Activated T-cell treated with anti-CD3 and anti-CD28 coated beads for 1 hour (primary cell): ENCODE results near the gene CXCL17.
A peak's percentile ranks its signal among the peaks of the same experiment; 100 is the strongest.

ENCODE experiments used
- DNase-seq: peaks from one replicate; pipeline ENCODE4 v3.0.0-alpha.2; 2020; ENCODE audit warnings: low read depth

The CXCL17 gene

GRCh38 chr19:42397263-42398166 lies 45.2 kb downstream of the CXCL17 start:
- no peak for DNase-seq

GRCh38 chr19:42396381-42397262 lies 46.1 kb downstream of the CXCL17 start:
- DNase-seq: peak; percentile 82

- DNase-seq: no peak
These were observed 48.0 kb downstream of the CXCL17 start for GRCh38 chr19:42394751-42395150.

- DNase-seq: no peak
These were observed 50.6 kb downstream of the CXCL17 start for GRCh38 chr19:42392165-42392564.

- DNase-seq: no peak
These were observed 52.8 kb downstream of the CXCL17 start, which contains the start of gene CNFN for GRCh38 chr19:42389899-42390298. CNFN (minus strand) TSS chr19:42390297; CDS start chr19:42389037, 1,260 bp downstream.

GRCh38 chr19:42388851-42389489 lies 53.8 kb downstream of the CXCL17 start:
- no peak for DNase-seq

GRCh38 chr19:42386974-42387707 lies 55.6 kb downstream of the CXCL17 start:
- peak; percentile 56 for DNase-seq

GRCh38 chr19:42380155-42380554 lies 62.6 kb downstream of the CXCL17 start:
- DNase-seq: no peak
